ENCODE data around the gene CD36. TPM values are rescaled to one million over a fixed set of nuclear protein-coding genes. Genes with fewer than 3 reads are reported as not detected.
A peak's percentile ranks its signal among the peaks of the same experiment; 100 is the strongest.

CD36 gene
- total and polyA plus RNA-seq, 2 of the 8 experiments (the other 6 are each of a cell fraction or from before 2014, with no cell fraction given), result 0.33 to 0.60 TPM

DNA sequence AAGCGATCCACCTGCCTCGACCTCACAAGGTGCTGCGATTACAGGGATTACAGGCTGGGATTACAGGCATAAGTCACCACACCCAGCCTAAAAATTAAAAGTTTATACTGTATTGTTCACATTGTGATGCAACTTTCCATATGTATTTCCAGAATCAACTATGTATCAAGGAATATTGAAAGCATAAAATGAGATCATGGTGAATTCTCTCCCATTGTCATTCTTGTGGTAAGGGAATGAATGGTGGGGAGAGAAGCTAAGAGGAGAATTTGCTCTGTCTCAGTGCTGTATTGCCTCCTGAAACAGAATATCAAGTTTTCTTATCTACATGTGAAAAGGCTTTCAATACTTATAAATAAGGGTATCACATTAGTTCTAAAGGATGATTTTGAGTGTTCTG, 81.7 kb downstream of the CD36 start:
- Histone ChIP-seq H3K4ac (replicated peaks; ENCODE audit: insufficient read length, low read depth, low read length) (no peak overlapping the region), H3K4me3 (ENCODE audit: extremely low read depth in 1 of 4, insufficient read depth in 2 of 4, low read depth in 3 of 4, low read length in 4 of 4) (no peak overlapping the region), H3K4me1 (replicated peaks in 1 of 4; ENCODE audit: control insufficient read depth in 3 of 4, insufficient read depth in 4 of 4, low read length in 3 of 4) (peaks cover 0 to 20% (median 14%) of the 10 kb centered on the region in 4 experiments; a peak in 5 of 7 replicates), H4K91ac (replicated peaks; ENCODE audit: insufficient read length, low read length) (no peak overlapping the region), H2BK120ac (replicated peaks; ENCODE audit: low read depth, low read length) (no peak overlapping the region), H3K23me2 (ENCODE audit: low read depth, low read length) (no peaks in the 10 kb centered on the region), H3K4me2 (ENCODE audit: insufficient read depth in 1 of 2, low read depth in 2 of 2, low read length in 2 of 2) (no peak overlapping the region), H3K56ac (replicated peaks; ENCODE audit: insufficient read length, low read depth, low read length) (no peak overlapping the region), H2BK12ac (ENCODE audit: low read depth, low read length) (no peak overlapping the region), H4K5ac (ENCODE audit: insufficient read length, low read depth, low read length) (no peak overlapping the region), H3K79me1 (ENCODE audit: low read depth, low read length) (no peaks in the 10 kb centered on the region), H3K27me3 (replicated peaks in 1 of 4; ENCODE audit: control insufficient read depth in 3 of 4, extremely low read depth in 1 of 4, insufficient read depth in 3 of 4, low read length in 3 of 4) (no peaks in the 10 kb centered on the region), H3K79me2 (ENCODE audit: control insufficient read depth in 1 of 2, insufficient read depth in 2 of 2, low read length in 2 of 2) (no peaks in the 10 kb centered on the region), H3K18ac (ENCODE audit: extremely low read depth, low read length) (no peak overlapping the region), H3K9ac (replicated peaks in 1 of 4; ENCODE audit: extremely low read depth in 1 of 4, low read depth in 3 of 4, low read length in 3 of 4) (no peak overlapping the region), H4K8ac (ENCODE audit: extremely low read depth, insufficient read depth, low read length) (no peak overlapping the region), H3K36me3 (ENCODE audit: control insufficient read depth in 2 of 4, insufficient read depth in 4 of 4, low read length in 3 of 4) (no peaks in the 10 kb centered on the region), H3K27ac (ENCODE audit: low read depth, low read length) (no peak overlapping the region), H2BK5ac (ENCODE audit: low read depth, low read length) (no peak overlapping the region), H2BK20ac (ENCODE audit: low read length) (0 out of 2 replicates have a peak overlapping the region, but pooled peaks have one; percentile 67), H2AFZ (ENCODE audit: low read length) (no peak overlapping the region), H2BK15ac (ENCODE audit: low read length) (no peak overlapping the region), H3K14ac (ENCODE audit: insufficient read length) (no peak overlapping the region), H3K23ac (ENCODE audit: insufficient read length) (no peak overlapping the region), H4K20me1 (replicated peaks in 1 of 2; ENCODE audit: control insufficient read depth in 1 of 2, insufficient read depth in 2 of 2, low read length in 2 of 2) (no peaks in the 10 kb centered on the region), H2AK5ac (ENCODE audit: low read depth, low read length) (no peak overlapping the region), H3K9me3 (ENCODE audit: insufficient read depth in 2 of 2, low read depth in 1 of 2, low read length in 1 of 2) (no peaks in the 10 kb centered on the region)
- WGBS, 2 experiments (ENCODE audit: extremely low coverage in 1 of 2, insufficient coverage in 1 of 2, insufficient read length in 1 of 2, insufficient replicate concordance in 2 of 2, low coverage in 1 of 2, low lambda C conversion rate in 2 of 2, missing lambda C conversion rate in 1 of 2), result 100% methylated on average over 3 of the region's 3 CpGs; no CpG with 5 or more reads in 1 of the 2 experiments
- POLR2A ChIA-PET (ENCODE audit: partially characterized antibody), result no interaction called here
- no peak for DNase-seq (ENCODE audit: low read depth in 1 of 2, low spot score in 2 of 2)
- FAIRE-seq, result no peak
- CTCF ChIA-PET (ENCODE audit: partially characterized antibody), result interaction anchor here (1.2 kb wide), 1 partner anchor 13 kb away, joined by 3 read pairs; no protein-coding TSS in a partner anchor
- TF ChIP-seq, protein P1, sequence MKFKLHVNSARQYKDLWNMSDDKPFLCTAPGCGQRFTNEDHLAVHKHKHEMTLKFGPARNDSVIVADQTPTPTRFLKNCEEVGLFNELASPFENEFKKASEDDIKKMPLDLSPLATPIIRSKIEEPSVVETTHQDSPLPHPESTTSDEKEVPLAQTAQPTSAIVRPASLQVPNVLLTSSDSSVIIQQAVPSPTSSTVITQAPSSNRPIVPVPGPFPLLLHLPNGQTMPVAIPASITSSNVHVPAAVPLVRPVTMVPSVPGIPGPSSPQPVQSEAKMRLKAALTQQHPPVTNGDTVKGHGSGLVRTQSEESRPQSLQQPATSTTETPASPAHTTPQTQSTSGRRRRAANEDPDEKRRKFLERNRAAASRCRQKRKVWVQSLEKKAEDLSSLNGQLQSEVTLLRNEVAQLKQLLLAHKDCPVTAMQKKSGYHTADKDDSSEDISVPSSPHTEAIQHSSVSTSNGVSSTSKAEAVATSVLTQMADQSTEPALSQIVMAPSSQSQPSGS (IDR thresholded peaks at IDR 0.05; ENCODE audit: low read length), result no peak
- TF ChIP-seq TAF1 (IDR thresholded peaks at IDR 0.05; ENCODE audit: low read depth, low read length), result no peak
- TF ChIP-seq, protein P2, sequence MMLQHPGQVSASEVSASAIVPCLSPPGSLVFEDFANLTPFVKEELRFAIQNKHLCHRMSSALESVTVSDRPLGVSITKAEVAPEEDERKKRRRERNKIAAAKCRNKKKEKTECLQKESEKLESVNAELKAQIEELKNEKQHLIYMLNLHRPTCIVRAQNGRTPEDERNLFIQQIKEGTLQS (IDR thresholded peaks at IDR 0.05; ENCODE audit: insufficient read depth, low read depth, low read length), result no peak
- no peak for TF ChIP-seq TEAD4 (IDR thresholded peaks at IDR 0.05; ENCODE audit: low read depth, low read length)
- no peak for TF ChIP-seq EP300 (IDR thresholded peaks at IDR 0.05; ENCODE audit: borderline replicate concordance in 1 of 2, low read depth in 2 of 2, low read length in 2 of 2)
- TF ChIP-seq RFX5 (IDR thresholded peaks at IDR 0.05; ENCODE audit: borderline replicate concordance, low read depth, low read length), result no peak
- TF ChIP-seq GTF2F1 (IDR thresholded peaks at IDR 0.05; ENCODE audit: borderline replicate concordance, low read depth, low read length), result no peak
- no peak for TF ChIP-seq EGR1 (IDR thresholded peaks at IDR 0.05; ENCODE audit: borderline replicate concordance, low read depth, low read length)
- TF ChIP-seq, protein P3, sequence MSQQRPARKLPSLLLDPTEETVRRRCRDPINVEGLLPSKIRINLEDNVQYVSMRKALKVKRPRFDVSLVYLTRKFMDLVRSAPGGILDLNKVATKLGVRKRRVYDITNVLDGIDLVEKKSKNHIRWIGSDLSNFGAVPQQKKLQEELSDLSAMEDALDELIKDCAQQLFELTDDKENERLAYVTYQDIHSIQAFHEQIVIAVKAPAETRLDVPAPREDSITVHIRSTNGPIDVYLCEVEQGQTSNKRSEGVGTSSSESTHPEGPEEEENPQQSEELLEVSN (IDR thresholded peaks at IDR 0.05), result no peak
- TF ChIP-seq NRF1 (IDR thresholded peaks at IDR 0.05; ENCODE audit: low read depth, low read length), result no peak
- no peak for TF ChIP-seq ZNF274 (IDR thresholded peaks at IDR 0.05; ENCODE audit: borderline replicate concordance, extremely low read depth, low read length)

Measured in H1 (cell line).